H9 (cell line): ENCODE measurements around the gene NADK. TPM values are rescaled to one million over a fixed set of nuclear protein-coding genes. Genes with fewer than 3 reads are reported as not detected.

ENCODE experiments used
- DNase-seq: peaks from one replicate; pipeline ENCODE4 v3.0.0-alpha.2; 2017
- H2AFZ ChIP-seq: one replicate; pipeline ENCODE4 v1.6.1; 2013; ENCODE audit warnings: mild to moderate bottlenecking, low read length, control low read depth, moderate library complexity
- H2AK5ac ChIP-seq: 2 replicates; pipeline ENCODE4 v1.6.1; 2013; ENCODE audit warnings: low read length, control low read depth, mixed read lengths; ENCODE audit not compliant: insufficient read length
- H2BK120ac ChIP-seq: one replicate; pipeline ENCODE4 v1.6.1; 2013; ENCODE audit warnings: low read depth, mild to moderate bottlenecking, low read length, control low read depth, inconsistent platforms; ENCODE audit not compliant: poor library complexity, severe bottlenecking
- H2BK12ac ChIP-seq: 2 replicates; pipeline ENCODE4 v1.6.1; 2013; ENCODE audit warnings: low read length, control low read depth, mixed read lengths, low read depth; ENCODE audit not compliant: insufficient read length
- H2BK15ac ChIP-seq: 2 replicates; pipeline ENCODE4 v1.6.1; 2013; ENCODE audit warnings: low read depth, low read length, control low read depth
- H2BK20ac ChIP-seq: one replicate; pipeline ENCODE4 v1.6.1; 2013; ENCODE audit warnings: low read depth, mild to moderate bottlenecking, low read length, control low read depth, inconsistent platforms; ENCODE audit not compliant: poor library complexity, severe bottlenecking
- H2BK5ac ChIP-seq: 2 replicates; pipeline ENCODE4 v1.6.1; 2013; ENCODE audit warnings: low read length, control low read depth, mixed read lengths; ENCODE audit not compliant: insufficient read length
- H3K14ac ChIP-seq: 2 replicates; pipeline ENCODE4 v1.6.1; 2013; ENCODE audit warnings: low read length, control low read depth; ENCODE audit not compliant: insufficient read depth
- H3K18ac ChIP-seq: 2 replicates; pipeline ENCODE4 v1.6.1; 2013; ENCODE audit warnings: low read depth, mild to moderate bottlenecking, mixed read lengths, low read length, control low read depth; ENCODE audit not compliant: insufficient read length
- H3K23ac ChIP-seq: 2 replicates; pipeline ENCODE4 v1.6.1; 2013; ENCODE audit warnings: low read length, control low read depth, mixed read lengths, low read depth; ENCODE audit not compliant: insufficient read length
- H3K23me2 ChIP-seq: 2 replicates; pipeline ENCODE4 v1.6.1; 2013; ENCODE audit warnings: low read depth, mild to moderate bottlenecking, mixed read lengths, low read length, control low read depth; ENCODE audit not compliant: insufficient read length, poor library complexity, severe bottlenecking
- H3K27ac ChIP-seq: 2 replicates; pipeline ENCODE4 v1.5.1; 2013; ENCODE audit warnings: low read length, control low read depth, mixed read lengths, low read depth; ENCODE audit not compliant: insufficient read length
- H3K27me3 ChIP-seq: 2 replicates; pipeline ENCODE4 v1.6.1; 2013; ENCODE audit warnings: low read length, control low read depth, inconsistent platforms; ENCODE audit not compliant: insufficient read depth
- H3K4ac ChIP-seq: 2 replicates; pipeline ENCODE4 v1.6.1; 2013; ENCODE audit warnings: low read depth, mild to moderate bottlenecking, control low read depth, inconsistent platforms, low read length, moderate library complexity
- H3K4me1 ChIP-seq: 2 replicates; pipeline ENCODE4 v1.6.1; 2013; ENCODE audit warnings: low read length, control low read depth, inconsistent platforms; ENCODE audit not compliant: insufficient read depth
- H3K4me2 ChIP-seq: 2 replicates; pipeline ENCODE4 v1.6.1; 2013; ENCODE audit warnings: low read length, control low read depth, mixed read lengths; ENCODE audit not compliant: insufficient read length, insufficient read depth
- H3K56ac ChIP-seq: 2 replicates; pipeline ENCODE4 v1.6.1; 2013; ENCODE audit warnings: low read depth, mild to moderate bottlenecking, mixed read lengths, low read length, control low read depth; ENCODE audit not compliant: insufficient read length
- H3K79me1 ChIP-seq: 2 replicates; pipeline ENCODE4 v1.6.1; 2013; ENCODE audit warnings: low read depth, mild to moderate bottlenecking, moderate library complexity, low read length, control low read depth, inconsistent platforms; ENCODE audit not compliant: insufficient read depth, poor library complexity, severe bottlenecking
- H3K79me2 ChIP-seq: 2 replicates; pipeline ENCODE4 v1.6.1; 2013; ENCODE audit warnings: low read length, control low read depth, inconsistent platforms; ENCODE audit not compliant: insufficient read depth
- H3K9ac ChIP-seq: 2 replicates; pipeline ENCODE4 v1.6.1; 2013; ENCODE audit warnings: low read length, control low read depth, mixed read lengths; ENCODE audit not compliant: insufficient read length; ENCODE audit errors: extremely low read depth
- H3K9me3 ChIP-seq: one replicate; pipeline ENCODE4 v1.6.1; 2013; ENCODE audit warnings: low read depth, low read length, inconsistent platforms; ENCODE audit not compliant: control insufficient read depth
- H3T11ph ChIP-seq: one replicate; pipeline ENCODE4 v1.6.1; 2013; ENCODE audit warnings: mild to moderate bottlenecking, low read length, control low read depth, inconsistent platforms
- H4K20me1 ChIP-seq: one replicate; pipeline ENCODE4 v1.6.1; 2013; ENCODE audit not compliant: control insufficient read depth, insufficient read length, insufficient read depth
- H4K5ac ChIP-seq: 2 replicates; pipeline ENCODE4 v1.6.1; 2013; ENCODE audit warnings: low read depth, mild to moderate bottlenecking, mixed read lengths, low read length, control low read depth; ENCODE audit not compliant: insufficient read length
- H4K8ac ChIP-seq: replicated peaks from 2 replicates; pipeline ENCODE4 v1.6.1; 2013; ENCODE audit warnings: low read length, control low read depth, mixed read lengths, low read depth; ENCODE audit not compliant: insufficient read length
- H4K91ac ChIP-seq: 2 replicates; pipeline ENCODE4 v1.6.1; 2013; ENCODE audit warnings: low read depth, mild to moderate bottlenecking, moderate library complexity, mixed read lengths, low read length, control low read depth; ENCODE audit not compliant: insufficient read length
- H3K27ac Mint-ChIP-seq, 3 experiments: 2 replicates in 2 of 3; 3 replicates in 1 of 3; pipeline ENCODE4 v1.8.0; 2020 to 2021; ENCODE audit warnings: mixed read lengths in 3 of 3, mild to moderate bottlenecking in 1 of 3, moderate library complexity in 1 of 3
- H3K27me3 Mint-ChIP-seq: 2 replicates; pipeline ENCODE4 v1.8.0; 2021; ENCODE audit warnings: low read depth, mild to moderate bottlenecking, moderate library complexity, mixed read lengths
- H3K36me3 Mint-ChIP-seq, 3 experiments: 2 replicates in 2 of 3; 3 replicates in 1 of 3; pipeline ENCODE4 v1.8.0; 2020 to 2021; ENCODE audit warnings: low read depth in 3 of 3, mixed read lengths in 3 of 3; ENCODE audit not compliant: insufficient read depth in 1 of 3
- H3K4me1 Mint-ChIP-seq, 2 experiments: 2 replicates each; pipeline ENCODE4 v1.8.0; 2020; ENCODE audit warnings: mixed read lengths in 2 of 2
- H3K4me3 Mint-ChIP-seq, 2 experiments: 2 replicates in 1 of 2; 3 replicates in 1 of 2; pipeline ENCODE4 v1.8.0; 2020 to 2021; ENCODE audit warnings: mild to moderate bottlenecking in 2 of 2, mixed read lengths in 2 of 2, moderate library complexity in 1 of 2
- H3K9me3 Mint-ChIP-seq, 2 experiments: 2 replicates in 1 of 2; 3 replicates in 1 of 2; pipeline ENCODE4 v1.8.0; 2020; ENCODE audit warnings: mild to moderate bottlenecking in 2 of 2, mixed read lengths in 2 of 2, moderate library complexity in 1 of 2
- CTCF ChIP-seq: fragments of 200-600 bp; sonication (generic); conservative IDR thresholded peaks from 3 replicates; pipeline ENCODE4 v1.8.0; 2021; ENCODE audit warnings: antibody characterized with exemption, mild to moderate bottlenecking
- WGBS: extraction: QIAGEN DNeasy Blood & Tissue Kit; methylation state at CpG from one replicate; pipeline ENCODE4 v1.1.7; 2013; ENCODE audit warnings: missing lambda C conversion rate, low lambda C conversion rate, mixed read lengths; ENCODE audit not compliant: insufficient read length; ENCODE audit errors: extremely low coverage; 5-methylcytosine and 5-hydroxymethylcytosine counted together
- total RNA-seq: library from RNA; stranded (reverse); gene quantifications from 2 replicates; pipeline ENCODE4 v1.2.1, GENCODE V29; 2021

NADK gene
- total RNA-seq, 1 experiment from 2014 or later = 105 TPM

GRCh38 chr1:1785666-1786065 lies 7.4 kb upstream of the NADK start:
- no peak overlapping the region for H3K4me3 Mint-ChIP-seq

More at GRCh38 chr1:1785666-1786065, 7.4 kb upstream of the NADK start:
- Histone ChIP-seq H4K20me1 (no peaks in the 10 kb centered on the region), H3K18ac (no peak overlapping the region), H3K14ac (no peak overlapping the region), H3K23ac (no peak overlapping the region), H4K8ac (no peak overlapping the region), H2BK12ac (no peak overlapping the region), H3T11ph (no peak overlapping the region), H4K91ac (no peak overlapping the region), H3K27ac (no peak overlapping the region), H2BK20ac (no peak overlapping the region), H2BK120ac (no peak overlapping the region), H2AK5ac (no peak overlapping the region), H3K23me2 (peaks cover 8% of the 10 kb centered on the region), H2BK15ac (no peak overlapping the region), H4K5ac (no peak overlapping the region), H3K27me3 (no peaks in the 10 kb centered on the region), H2AFZ (no peak overlapping the region), H3K56ac (no peak overlapping the region), H3K4me1 (peaks cover 8% of the 10 kb centered on the region; the same call in 1 of the 2 replicates), H3K4ac (no peak overlapping the region), H3K4me2 (no peak overlapping the region), H3K79me1 (peaks cover 3% of the 10 kb centered on the region), H3K79me2 (no peaks in the 10 kb centered on the region), H3K9me3 (no peaks in the 10 kb centered on the region), H3K9ac (no peak overlapping the region), H2BK5ac (no peak overlapping the region)
- no peaks in the 10 kb centered on the region; a peak in 1 of 5 replicates for H3K9me3 Mint-ChIP-seq
- no peaks in the 10 kb centered on the region; the same call in 1 of the 2 replicates for H3K27me3 Mint-ChIP-seq
- no peak overlapping the region for H3K27ac Mint-ChIP-seq
- no peak for TF ChIP-seq CTCF
- peaks cover 19 to 28% of the 10 kb centered on the region in 2 experiments for H3K4me1 Mint-ChIP-seq
- WGBS = no CpG with 5 or more reads among the region's 10 CpGs
- no peak for DNase-seq
- H3K36me3 Mint-ChIP-seq = peaks cover 41 to 61% (median 56%) of the 10 kb centered on the region in 3 experiments; a peak in 6 of 7 replicates
